ENCODE measurements around the gene MPP7.

- TF ChIP-seq GATA3 (IDR thresholded peaks at IDR 0.05; ENCODE audit: low read depth, low read length) (no peak), GATA2 (IDR thresholded peaks at IDR 0.05; ENCODE audit: low read depth, low read length) (no peak)
These were observed 739 bp downstream of the MPP7 start for GRCh38 chr10:28302012-28302637.

All from SH-SY5Y (cell line).